Measurements from ENCODE around the gene INO80E. TPM values are rescaled to one million over a fixed set of nuclear protein-coding genes. Genes with fewer than 3 reads are reported as not detected.
A peak's percentile ranks its signal among the peaks of the same experiment; 100 is the strongest.

The INO80E gene
- total and polyA plus RNA-seq, 2 donors (not counting 1 experiment from before 2014, with no cell fraction given): 103 to 113 TPM

GRCh38 chr16:30051518-30051917 is 55.5 kb downstream of the INO80E start:
- TF ChIP-seq EZH2 (IDR thresholded peaks at IDR 0.05; ENCODE audit: borderline replicate concordance, insufficient read depth, low read depth, low read length, poor library complexity, severe bottlenecking) (no peak), CTCF (IDR thresholded peaks at IDR 0.05) (no peak)
- intact Hi-C loops (cut with micrococcal nuclease): no loop called here
- H3K9me3 ChIP-seq (ENCODE audit: control extremely low read depth in 1 of 3, control insufficient read depth in 2 of 3, insufficient read depth in 1 of 3, low read length in 2 of 3): no peaks in the 10 kb centered on the region
- peak overlapping the region; percentile 71 for H3K4me3 Mint-ChIP-seq
- ChIA-PET CTCF (interaction anchor here (0.5 to 0.7 kb wide), 2 partner anchors 91 to 856 kb away, joined by 3 to 4 read pairs; no protein-coding TSS in a partner anchor), POLR2A (interaction anchor here (0.7 to 1.1 kb wide), 2 partner anchors 14 to 41 kb away, joined by 4 to 6 read pairs; partner anchors contain the start of gene ALDOA)
- H4K20me1 ChIP-seq (ENCODE audit: control insufficient read depth, insufficient read depth, low read length, poor library complexity, severe bottlenecking): no peaks in the 10 kb centered on the region
- whole genome bisulfite sequencing (ENCODE audit: insufficient coverage): 94% methylated on average over 3 of the region's 3 CpGs
- peaks cover 5 to 12% of the 10 kb centered on the region in 2 donors for H3K4me1 ChIP-seq (ENCODE audit: control insufficient read depth in 2 of 2, insufficient read depth in 2 of 2, low read length in 2 of 2)
- H3K79me2 ChIP-seq (ENCODE audit: control insufficient read depth, insufficient read depth, low read length): peaks cover 3% of the 10 kb centered on the region
- no peaks in the 10 kb centered on the region for H3K27me3 Mint-ChIP-seq
- H3K36me3 ChIP-seq (replicated peaks in 1 of 2; ENCODE audit: control extremely low read depth in 1 of 2, control insufficient read depth in 1 of 2, extremely low read depth in 1 of 2, insufficient read depth in 2 of 2, low read length in 1 of 2): no peaks in the 10 kb centered on the region
- no peaks in the 10 kb centered on the region for H3K9me3 Mint-ChIP-seq (ENCODE audit: insufficient read depth)
- no peak overlapping the region for H3K4me2 ChIP-seq (replicated peaks; ENCODE audit: low read depth, low read length, poor library complexity, severe bottlenecking)
- DNase-seq (no peak), ATAC-seq (ENCODE audit: low read depth) (no peak)
- no peak overlapping the region for H3K27ac ChIP-seq (ENCODE audit: low read length in 2 of 2)
- H3K4me3 ChIP-seq (ENCODE audit: control extremely low read depth in 1 of 5, extremely low read depth in 1 of 5, insufficient read depth in 1 of 5, low read depth in 2 of 5, low read length in 4 of 5): no peak overlapping the region
- H3K9ac ChIP-seq (ENCODE audit: low read length): no peak overlapping the region
- H3K27ac Mint-ChIP-seq: peak overlapping the region; percentile 56
- H3K27me3 ChIP-seq (replicated peaks in 1 of 4; ENCODE audit: control extremely low read depth in 1 of 4, control insufficient read depth in 3 of 4, insufficient read depth in 4 of 4, low read length in 3 of 4): peaks cover 0 to 3% (median 0%) of the 10 kb centered on the region in 4 experiments
- H2AFZ ChIP-seq (ENCODE audit: insufficient read depth, low read depth, low read length, poor library complexity, severe bottlenecking): no peak overlapping the region
- peaks cover 13% of the 10 kb centered on the region for H3K4me1 Mint-ChIP-seq

- Mint-ChIP-seq H3K27ac (peak overlapping the region; percentile 82), H3K4me1 (peaks cover 13% of the 10 kb centered on the region), H3K4me3 (peak overlapping the region; percentile 87), H3K27me3 (no peaks in the 10 kb centered on the region), H3K9me3 (ENCODE audit: insufficient read depth) (no peaks in the 10 kb centered on the region)
- ATAC-seq (ENCODE audit: low read depth): peak; percentile 87
- Histone ChIP-seq H3K9me3 (ENCODE audit: control extremely low read depth in 1 of 3, control insufficient read depth in 2 of 3, insufficient read depth in 1 of 3, low read length in 2 of 3) (no peaks in the 10 kb centered on the region), H3K4me1 (ENCODE audit: control insufficient read depth in 2 of 2, insufficient read depth in 2 of 2, low read length in 2 of 2) (peaks cover 5 to 12% of the 10 kb centered on the region in 2 donors), H3K9ac (ENCODE audit: low read length) (peak overlapping the region; percentile 68), H3K4me2 (replicated peaks; ENCODE audit: low read depth, low read length, poor library complexity, severe bottlenecking) (peak overlapping the region; percentile 97), H3K36me3 (replicated peaks in 1 of 2; ENCODE audit: control extremely low read depth in 1 of 2, control insufficient read depth in 1 of 2, extremely low read depth in 1 of 2, insufficient read depth in 2 of 2, low read length in 1 of 2) (no peaks in the 10 kb centered on the region), H3K27ac (ENCODE audit: low read length in 2 of 2) (peak overlapping the region in 1 of 2 donors; percentile 5), H2AFZ (ENCODE audit: insufficient read depth, low read depth, low read length, poor library complexity, severe bottlenecking) (peak overlapping the region; percentile 83), H3K4me3 (ENCODE audit: control extremely low read depth in 1 of 5, extremely low read depth in 1 of 5, insufficient read depth in 1 of 5, low read depth in 2 of 5, low read length in 4 of 5) (peak overlapping the region; percentile 9 to 70 (median 63)), H3K27me3 (replicated peaks in 1 of 4; ENCODE audit: control extremely low read depth in 1 of 4, control insufficient read depth in 3 of 4, insufficient read depth in 4 of 4, low read length in 3 of 4) (peaks cover 0 to 3% (median 0%) of the 10 kb centered on the region in 4 experiments), H4K20me1 (ENCODE audit: control insufficient read depth, insufficient read depth, low read length, poor library complexity, severe bottlenecking) (no peaks in the 10 kb centered on the region), H3K79me2 (ENCODE audit: control insufficient read depth, insufficient read depth, low read length) (peaks cover 3% of the 10 kb centered on the region)
- TF ChIP-seq CTCF (IDR thresholded peaks at IDR 0.05) (no peak), EZH2 (IDR thresholded peaks at IDR 0.05; ENCODE audit: borderline replicate concordance, insufficient read depth, low read depth, low read length, poor library complexity, severe bottlenecking) (no peak)
- ChIA-PET POLR2A (interaction anchor here (1.0 kb wide), 1 partner anchor 13 kb away, joined by 8 read pairs; the partner anchor contains the start of gene ALDOA), CTCF (interaction anchor here (0.7 to 1.7 kb wide), 4 partner anchors 13 to 90 kb away, joined by 3 to 5 read pairs (median 4); partner anchors contain the start of gene ALDOA)
- peak; percentile 92 for DNase-seq
- WGBS (ENCODE audit: insufficient coverage): under 1% methylated on average over 44 of the region's 58 CpGs
- intact Hi-C loops (cut with micrococcal nuclease): loop anchor here (1.0 kb wide), 3 partner anchors 12 to 190 kb away; partner anchors contain the start of genes ALDOA and CDIPT
Observed at GRCh38 chr16:30052671-30053372, 56.8 kb downstream of the INO80E start.
